Fibroblast of lung (primary cell): ENCODE results near the gene RBMY1A1. TPM values are rescaled to one million over a fixed set of nuclear protein-coding genes. Genes with fewer than 3 reads are reported as not detected.
"Not testable (repeated sequence)": the region's sequence is repeated elsewhere in the genome, so short reads cannot be mapped to it uniquely, and the experiment has no call there.

Experiments used
- DNase-seq, 2 donors: peaks; one replicate each; pipeline versions ENCODE4 v3.0.0 to v3.0.0-alpha.2; 2010; ENCODE audit warnings: low read depth in 2 of 2
- H2AFZ ChIP-seq: 2 replicates; pipeline ENCODE4 v1.5.1; 2012; ENCODE audit warnings: low read length, control low read depth, inconsistent platforms
- H3K27ac ChIP-seq: 2 replicates; pipeline ENCODE4 v1.5.1; 2011; ENCODE audit warnings: low read length, control low read depth; ENCODE audit not compliant: insufficient read depth
- H3K27me3 ChIP-seq: 2 replicates; pipeline ENCODE4 v1.5.1; 2011; ENCODE audit warnings: mild to moderate bottlenecking, low read length; ENCODE audit not compliant: control insufficient read depth, insufficient read depth
- H3K36me3 ChIP-seq: 2 replicates; pipeline ENCODE4 v1.5.1; 2011; ENCODE audit warnings: low read length; ENCODE audit not compliant: control insufficient read depth, insufficient read depth
- H3K4me1 ChIP-seq: 2 replicates; pipeline ENCODE4 v1.5.1; 2011; ENCODE audit warnings: low read length; ENCODE audit not compliant: control insufficient read depth, insufficient read depth; ENCODE audit errors: extremely low read depth
- H3K4me2 ChIP-seq: 2 replicates; pipeline ENCODE4 v1.5.1; 2011; ENCODE audit warnings: low read length, control low read depth; ENCODE audit not compliant: insufficient read depth; ENCODE audit errors: extremely low read depth
- H3K4me3 ChIP-seq, 4 experiments: fragments of 200-600 bp in 1 of 4; sonication (generic) in 1 of 4; replicated peaks in 1 of 4; 2 replicates each; pipeline ENCODE4 v1.5.1; 2011 to 2016; ENCODE audit warnings: low read length in 4 of 4, low read depth in 3 of 4, mild to moderate bottlenecking in 3 of 4, control low read depth in 2 of 4, inconsistent platforms in 1 of 4, mixed read lengths in 1 of 4; ENCODE audit not compliant: insufficient read depth in 1 of 4; ENCODE audit errors: control extremely low read depth in 1 of 4
- H3K79me2 ChIP-seq: 2 replicates; pipeline ENCODE4 v1.5.1; 2012; ENCODE audit warnings: mild to moderate bottlenecking, low read length, inconsistent platforms; ENCODE audit not compliant: control insufficient read depth, insufficient read depth
- H3K9ac ChIP-seq: 2 replicates; pipeline ENCODE4 v1.5.1; 2011; ENCODE audit warnings: mild to moderate bottlenecking, low read length, control low read depth; ENCODE audit not compliant: insufficient read depth
- H3K9me3 ChIP-seq: 2 replicates; pipeline ENCODE4 v1.5.1; 2012; ENCODE audit warnings: low read depth, low read length; ENCODE audit not compliant: control insufficient read depth, insufficient read depth
- H4K20me1 ChIP-seq: 2 replicates; pipeline ENCODE4 v1.5.1; 2011; ENCODE audit warnings: low read length; ENCODE audit not compliant: control insufficient read depth, insufficient read depth; ENCODE audit errors: extremely low read depth
- EZH2 ChIP-seq: IDR thresholded peaks from 2 replicates; pipeline ENCODE4 v1.5.1; 2012; ENCODE audit warnings: low read length, control low read depth, mild to moderate bottlenecking; ENCODE audit errors: missing control alignments
- polyA plus RNA-seq, 2 donors: library from polyadenylated mRNA; depleted of rRNA in 1 of 2; stranded (reverse) in 1 of 2; unstranded in 1 of 2; fragments of >200 nt; gene quantifications; 2 replicates each; pipeline ENCODE4 v1.2.1, GENCODE V29; 2011 to 2012; ENCODE audit warnings: missing spikeins in 1 of 2
- total RNA-seq: library from RNA; depleted of rRNA; stranded (reverse); fragments of >200 nt; gene quantifications from 2 replicates; pipeline ENCODE4 v1.2.1, GENCODE V29; 2014
- TF ChIP-seq, protein P1 (sequence below), 2 donors: IDR thresholded peaks in 1 of 2; conservative IDR thresholded peaks in 1 of 2; 1 replicate in 1 of 2; 2 replicates in 1 of 2; pipeline ENCODE4 v1.5.1; 2011 to 2012; ENCODE audit warnings: low read length in 2 of 2, control low read depth in 1 of 2, inconsistent platforms in 1 of 2, low read depth in 1 of 2, mild to moderate bottlenecking in 1 of 2

The RBMY1A1 gene
- total and polyA plus RNA-seq, 2 donors (not counting 1 experiment from before 2014, with no cell fraction given), result not detected

- Histone ChIP-seq H3K27ac (no peak overlapping the region), H3K36me3 (no peaks in the 10 kb centered on the region), H3K27me3 (no peaks in the 10 kb centered on the region), H3K4me3 (no peak overlapping the region), H3K9me3 (no peaks in the 10 kb centered on the region), H3K4me1 (no peaks in the 10 kb centered on the region), H4K20me1 (no peaks in the 10 kb centered on the region), H3K79me2 (no peaks in the 10 kb centered on the region), H2AFZ (no peak overlapping the region), H3K4me2 (no peak overlapping the region), H3K9ac (no peak overlapping the region)
- DNase-seq, result no peak
- no peak for TF ChIP-seq EZH2
- TF ChIP-seq, protein P1, sequence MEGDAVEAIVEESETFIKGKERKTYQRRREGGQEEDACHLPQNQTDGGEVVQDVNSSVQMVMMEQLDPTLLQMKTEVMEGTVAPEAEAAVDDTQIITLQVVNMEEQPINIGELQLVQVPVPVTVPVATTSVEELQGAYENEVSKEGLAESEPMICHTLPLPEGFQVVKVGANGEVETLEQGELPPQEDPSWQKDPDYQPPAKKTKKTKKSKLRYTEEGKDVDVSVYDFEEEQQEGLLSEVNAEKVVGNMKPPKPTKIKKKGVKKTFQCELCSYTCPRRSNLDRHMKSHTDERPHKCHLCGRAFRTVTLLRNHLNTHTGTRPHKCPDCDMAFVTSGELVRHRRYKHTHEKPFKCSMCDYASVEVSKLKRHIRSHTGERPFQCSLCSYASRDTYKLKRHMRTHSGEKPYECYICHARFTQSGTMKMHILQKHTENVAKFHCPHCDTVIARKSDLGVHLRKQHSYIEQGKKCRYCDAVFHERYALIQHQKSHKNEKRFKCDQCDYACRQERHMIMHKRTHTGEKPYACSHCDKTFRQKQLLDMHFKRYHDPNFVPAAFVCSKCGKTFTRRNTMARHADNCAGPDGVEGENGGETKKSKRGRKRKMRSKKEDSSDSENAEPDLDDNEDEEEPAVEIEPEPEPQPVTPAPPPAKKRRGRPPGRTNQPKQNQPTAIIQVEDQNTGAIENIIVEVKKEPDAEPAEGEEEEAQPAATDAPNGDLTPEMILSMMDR (conservative IDR thresholded peaks at IDR 0.05 in 1 of 2, IDR thresholded peaks at IDR 0.05 in 1 of 2; ENCODE audit: low read depth in 1 of 2, low read length in 2 of 2), result no peak
Observed at GRCh38 chrY:21592059-21592458, 57.4 kb downstream of the RBMY1A1 start.

- H3K36me3 ChIP-seq, H3K4me3 ChIP-seq, H3K4me2 ChIP-seq, H4K20me1 ChIP-seq, H2AFZ ChIP-seq, H3K27ac ChIP-seq, H3K9ac ChIP-seq, H3K9me3 ChIP-seq, H3K79me2 ChIP-seq, DNase-seq, H3K4me1 ChIP-seq, H3K27me3 ChIP-seq: not testable (repeated sequence)
Observed at GRCh38 chrY:21596287-21596686, 61.6 kb downstream of the RBMY1A1 start.

Other genes starting within 250 kb of the RBMY1A1 start
- not detected in 2 replicates for gene RBMY1B, start 23.5 kb upstream of the RBMY1A1 start, total RNA-seq
- gene RBMY1B, start 23.5 kb upstream of the RBMY1A1 start, polyA plus RNA-seq, result not detected in 2 replicates